DOHH2 (cell line): ENCODE measurements around the gene AIP.

Experiments
- EZH2phosphoT487 ChIP-seq: fragments of 200-600 bp; sonication (generic); IDR thresholded peaks from 2 replicates; pipeline ENCODE4 v1.6.1; 2017; ENCODE audit warnings: borderline replicate concordance, mild to moderate bottlenecking, antibody characterized with exemption, low read length, moderate library complexity, mixed read lengths
- TF ChIP-seq, protein P1 (sequence below): fragments of 200-600 bp; sonication (generic); IDR thresholded peaks from one replicate; pipeline ENCODE4 v1.5.1; 2014; ENCODE audit warnings: antibody characterized with exemption, mild to moderate bottlenecking, low read depth, low read length; ENCODE audit not compliant: poor library complexity, severe bottlenecking

DNA sequence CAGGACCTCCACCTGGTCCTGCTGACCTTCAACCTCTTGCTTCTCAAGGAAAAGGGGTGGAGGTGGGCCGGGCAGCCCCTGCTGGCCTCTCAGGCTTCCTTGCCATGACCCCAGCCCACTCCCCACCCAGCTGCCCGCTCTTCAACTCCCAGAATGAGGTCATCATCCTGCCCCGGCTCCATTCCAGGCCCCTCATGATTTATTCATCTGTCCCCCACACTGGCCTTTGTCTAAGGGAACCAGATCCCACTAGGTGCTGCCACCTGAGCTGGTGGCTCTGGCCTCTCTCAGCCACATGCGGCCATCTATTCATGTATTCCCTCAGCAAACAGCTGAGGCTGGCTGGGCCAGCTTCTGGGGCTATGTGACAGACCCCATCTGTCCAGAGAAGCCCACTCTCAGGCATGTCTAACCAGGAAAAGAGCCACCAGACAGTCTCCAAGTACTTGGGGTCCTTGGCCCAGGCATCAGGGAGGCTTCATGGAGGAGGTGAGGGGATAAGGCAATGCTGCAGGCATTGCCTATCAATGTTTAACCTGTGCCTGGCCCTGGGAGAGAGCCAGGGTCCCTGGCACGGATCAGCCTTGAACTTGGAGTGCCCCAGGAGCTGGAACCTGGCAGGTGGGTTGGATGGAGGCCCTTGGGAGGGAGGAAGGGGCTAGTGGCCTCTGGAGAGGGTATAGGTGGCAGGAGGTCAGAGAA is 42.6 kb downstream of the AIP start:
- TF ChIP-seq, protein P1, sequence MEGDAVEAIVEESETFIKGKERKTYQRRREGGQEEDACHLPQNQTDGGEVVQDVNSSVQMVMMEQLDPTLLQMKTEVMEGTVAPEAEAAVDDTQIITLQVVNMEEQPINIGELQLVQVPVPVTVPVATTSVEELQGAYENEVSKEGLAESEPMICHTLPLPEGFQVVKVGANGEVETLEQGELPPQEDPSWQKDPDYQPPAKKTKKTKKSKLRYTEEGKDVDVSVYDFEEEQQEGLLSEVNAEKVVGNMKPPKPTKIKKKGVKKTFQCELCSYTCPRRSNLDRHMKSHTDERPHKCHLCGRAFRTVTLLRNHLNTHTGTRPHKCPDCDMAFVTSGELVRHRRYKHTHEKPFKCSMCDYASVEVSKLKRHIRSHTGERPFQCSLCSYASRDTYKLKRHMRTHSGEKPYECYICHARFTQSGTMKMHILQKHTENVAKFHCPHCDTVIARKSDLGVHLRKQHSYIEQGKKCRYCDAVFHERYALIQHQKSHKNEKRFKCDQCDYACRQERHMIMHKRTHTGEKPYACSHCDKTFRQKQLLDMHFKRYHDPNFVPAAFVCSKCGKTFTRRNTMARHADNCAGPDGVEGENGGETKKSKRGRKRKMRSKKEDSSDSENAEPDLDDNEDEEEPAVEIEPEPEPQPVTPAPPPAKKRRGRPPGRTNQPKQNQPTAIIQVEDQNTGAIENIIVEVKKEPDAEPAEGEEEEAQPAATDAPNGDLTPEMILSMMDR, result no peak
- no peak for TF ChIP-seq EZH2phosphoT487
